Measurements from ENCODE around the gene CD300C.
"Not testable (repeated sequence)": the region's sequence is repeated elsewhere in the genome, so short reads cannot be mapped to it uniquely, and the experiment has no call there.

Gene CD300C

GRCh38 chr17:74563358-74563757, 17.4 kb upstream of the CD300C start:
- DNase-seq (ENCODE audit: low read depth, low spot score), result no peak

DNA sequence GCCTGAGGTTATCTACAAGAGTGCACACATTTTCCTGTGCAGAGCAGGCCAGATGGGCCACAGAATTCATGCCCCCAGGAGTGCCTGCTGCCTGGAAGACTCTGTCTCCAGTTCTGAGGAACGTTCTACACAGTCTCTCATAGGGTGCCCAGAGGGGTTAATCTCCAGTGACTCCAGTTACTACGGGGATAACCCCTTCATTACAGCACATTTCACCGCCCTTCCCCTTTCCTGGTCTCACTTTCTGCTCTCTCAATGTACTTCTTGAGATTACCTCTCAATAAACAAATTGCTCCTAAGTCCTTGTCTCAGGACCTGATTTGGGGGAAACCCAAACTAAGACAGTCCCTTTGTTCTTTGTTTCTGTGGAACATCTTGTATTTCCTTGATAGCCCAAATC, 15.7 kb upstream of the CD300C start:
- DNase-seq (ENCODE audit: low read depth, low spot score), result no peak

GRCh38 chr17:74558882-74559519, 13.1 kb upstream of the CD300C start:
- DNase-seq (ENCODE audit: low read depth, low spot score), result no peak

- DNase-seq (ENCODE audit: low read depth, low spot score), result not testable (repeated sequence)
Observed at GRCh38 chr17:74558402-74558801, 12.5 kb upstream of the CD300C start.

- DNase-seq (ENCODE audit: low read depth, low spot score), result no peak
Observed at GRCh38 chr17:74555427-74555940, 9.6 kb upstream of the CD300C start.

DNA sequence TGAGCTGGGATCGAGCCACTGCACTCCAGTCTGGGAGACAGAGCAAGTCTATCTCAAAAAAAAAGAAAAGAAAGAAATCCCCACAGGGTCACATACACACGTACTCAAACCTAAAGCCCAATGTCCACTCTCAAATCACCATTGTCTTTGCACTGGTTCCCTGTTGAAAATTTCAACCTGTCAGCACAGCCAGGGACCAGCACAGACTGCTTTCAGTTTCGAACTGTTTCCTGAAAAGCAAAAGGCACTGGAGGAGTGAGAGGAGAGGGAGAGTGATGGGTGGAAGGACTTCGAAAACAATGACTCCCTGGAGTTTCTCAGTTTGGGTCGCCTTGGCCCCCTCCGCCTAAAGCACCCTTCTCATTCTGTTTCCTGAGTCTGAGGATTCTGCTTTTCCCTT, 9.0 kb upstream of the CD300C start:
- DNase-seq (ENCODE audit: low read depth, low spot score), result no peak

DNA sequence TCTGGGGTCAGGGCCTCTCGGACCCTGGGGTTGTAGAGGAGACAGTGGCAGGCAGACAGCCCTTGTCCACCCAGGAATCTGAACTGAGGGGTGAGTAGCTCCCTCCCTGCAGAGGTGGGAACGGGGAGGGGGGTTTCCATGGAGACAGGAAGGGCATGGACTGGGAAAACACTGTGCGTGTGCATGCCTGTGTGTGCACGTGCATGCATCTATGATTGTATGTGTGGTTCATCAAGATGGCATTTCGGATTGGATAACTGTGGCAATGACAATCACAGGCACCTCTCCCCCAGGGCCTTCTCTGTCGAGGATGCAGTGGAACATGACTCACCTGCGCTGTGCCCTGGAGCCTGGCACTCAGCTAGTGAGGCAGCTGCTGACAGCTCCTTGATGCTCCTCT, 6.1 kb upstream of the CD300C start:
- DNase-seq (ENCODE audit: low read depth, low spot score), result no peak

DNA sequence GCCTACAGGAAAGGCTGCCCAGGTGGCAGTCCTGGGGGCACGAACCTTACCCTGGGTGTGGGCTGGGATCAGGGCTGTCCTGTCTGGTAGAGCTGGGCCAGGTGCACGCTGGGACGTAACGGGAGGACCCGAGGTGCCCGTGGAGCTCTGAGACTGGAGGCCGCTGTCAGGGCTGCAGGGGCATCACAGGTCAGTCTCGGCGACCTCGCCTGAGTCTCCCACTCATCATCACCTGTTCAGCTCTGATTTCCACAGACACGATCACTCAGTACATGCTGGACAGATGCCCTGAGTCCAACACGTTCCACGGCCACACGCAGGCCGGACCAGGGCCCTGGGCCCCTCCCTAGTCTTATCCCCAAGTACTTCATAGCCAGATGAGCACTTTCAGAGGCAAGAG, 4.7 kb upstream of the CD300C start:
- DNase-seq (ENCODE audit: low read depth, low spot score), result no peak

DNA sequence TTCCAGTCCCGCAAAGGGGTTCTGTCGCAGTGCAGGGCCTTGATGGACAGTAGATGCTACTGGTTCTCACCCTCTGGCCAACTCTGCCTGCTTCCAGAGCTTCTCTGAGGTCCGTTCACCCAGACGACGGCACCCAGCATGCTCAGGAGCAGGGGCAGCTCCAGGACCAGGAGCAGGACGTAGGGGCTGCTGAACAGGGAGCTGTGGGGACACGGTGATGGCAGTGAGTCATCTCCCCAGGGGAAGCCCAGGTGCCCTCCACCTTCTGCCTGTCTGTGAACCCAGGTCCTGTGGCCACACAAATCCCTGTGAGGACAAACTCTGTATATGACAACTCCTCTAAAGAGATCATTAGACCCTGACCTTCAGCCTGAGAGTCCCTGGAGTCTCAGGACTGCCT, 3.4 kb upstream of the CD300C start:
- no peak for DNase-seq (ENCODE audit: low read depth, low spot score)

DNA sequence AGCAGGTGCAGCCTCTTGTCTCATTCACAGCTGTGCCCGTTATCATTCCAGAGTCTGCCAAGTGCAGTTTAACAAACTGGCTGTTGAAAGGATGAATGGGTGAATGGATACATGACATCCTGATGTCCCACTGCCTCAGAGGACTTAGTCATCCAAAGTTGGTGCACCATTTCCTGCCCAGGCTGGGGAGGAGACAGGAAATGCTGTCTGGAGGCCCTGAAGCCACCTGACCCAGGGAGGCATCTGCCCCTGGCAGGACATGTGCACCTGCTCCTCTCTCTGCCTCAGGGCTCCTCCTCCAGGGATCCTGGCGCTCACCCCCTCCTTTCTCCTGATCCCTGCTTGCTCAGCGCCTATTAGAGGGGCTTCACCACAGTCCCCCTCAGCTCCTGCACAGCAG, 1.8 kb upstream of the CD300C start:
- no peak for DNase-seq (ENCODE audit: low read depth, low spot score)

DNA sequence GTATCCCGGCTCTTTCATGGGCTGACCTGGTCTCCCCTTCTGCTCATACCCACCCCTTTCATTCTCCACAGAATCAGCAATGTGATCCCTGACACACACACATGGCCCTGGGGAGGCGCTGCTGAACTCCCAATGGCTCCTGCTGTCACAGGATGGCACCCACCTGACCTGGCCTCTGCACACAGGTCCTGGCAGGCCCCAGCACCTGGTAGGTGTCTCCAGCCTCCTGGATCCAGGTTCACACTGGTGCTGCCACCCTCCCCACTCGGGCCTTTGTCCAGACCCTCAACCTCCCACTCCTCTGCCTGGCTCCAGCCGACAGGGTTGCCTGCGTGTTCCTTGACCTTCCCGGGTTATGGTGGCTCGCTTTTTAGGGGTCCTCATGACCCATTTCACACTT, 1.3 kb upstream of the CD300C start:
- no peak for DNase-seq (ENCODE audit: low read depth, low spot score)

DNA sequence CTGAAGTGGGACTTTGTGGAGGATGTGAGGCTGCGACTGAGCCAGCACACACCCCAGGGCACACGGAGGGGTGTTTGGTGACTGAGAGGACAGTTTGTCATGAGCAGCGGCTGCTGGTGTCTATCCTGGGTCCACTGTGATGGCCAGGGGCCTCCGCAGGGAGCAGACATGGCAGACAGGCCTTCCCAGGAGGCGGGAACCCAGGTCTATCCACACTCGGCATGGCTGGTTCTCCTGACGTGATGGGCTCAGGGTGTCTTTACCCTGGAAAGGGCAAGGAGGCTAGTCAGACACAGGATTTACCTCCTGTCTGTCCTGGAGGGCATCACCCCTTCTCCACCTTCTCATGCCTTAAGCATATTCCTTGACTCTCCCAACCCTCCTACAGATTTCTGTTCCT, 671 bp upstream of the CD300C start:
- DNase-seq (ENCODE audit: low read depth, low spot score), result no peak

DNA sequence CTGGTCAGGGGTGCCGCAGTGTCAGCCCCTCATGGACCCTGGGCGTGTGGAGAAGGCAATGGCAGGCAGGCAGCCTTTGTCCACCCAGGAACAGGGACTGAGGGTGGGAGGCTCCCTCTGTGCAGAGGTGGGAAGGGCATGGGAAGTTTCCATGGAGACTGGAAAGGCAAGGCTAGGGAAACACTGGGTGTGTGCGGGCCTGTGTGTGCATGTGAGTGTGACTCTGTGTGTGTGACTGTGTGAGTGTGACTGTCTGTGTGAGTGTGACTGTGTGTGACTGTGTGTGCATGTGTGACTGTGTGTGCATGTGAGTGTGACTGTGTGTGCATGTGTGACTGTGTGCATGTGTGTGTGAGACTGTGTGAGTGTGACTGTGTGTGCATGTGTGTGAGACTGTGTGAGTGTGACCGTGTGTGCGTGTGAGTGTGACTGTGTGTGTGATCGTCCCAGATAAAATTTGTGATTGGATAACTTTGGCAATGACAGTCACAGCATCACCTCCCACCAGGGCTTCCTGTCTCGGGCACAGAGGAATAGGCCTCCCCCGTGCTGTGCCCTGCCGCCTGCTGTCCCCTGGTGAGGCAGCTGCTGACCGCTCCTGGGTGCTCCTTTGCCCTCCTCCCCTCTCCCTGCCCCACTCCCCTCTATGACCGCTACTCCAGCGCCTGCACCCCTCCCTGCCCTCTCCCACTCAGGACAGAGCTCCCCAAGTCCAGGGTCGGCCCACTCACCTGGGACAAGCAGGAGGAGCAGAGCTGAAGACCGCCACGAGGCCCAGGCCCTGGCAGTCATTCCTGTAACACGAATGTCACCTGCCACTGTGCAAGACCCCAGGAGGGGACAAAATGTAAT, 698 bp downstream of the CD300C start:
- no peak for DNase-seq (ENCODE audit: low read depth, low spot score)

DNA sequence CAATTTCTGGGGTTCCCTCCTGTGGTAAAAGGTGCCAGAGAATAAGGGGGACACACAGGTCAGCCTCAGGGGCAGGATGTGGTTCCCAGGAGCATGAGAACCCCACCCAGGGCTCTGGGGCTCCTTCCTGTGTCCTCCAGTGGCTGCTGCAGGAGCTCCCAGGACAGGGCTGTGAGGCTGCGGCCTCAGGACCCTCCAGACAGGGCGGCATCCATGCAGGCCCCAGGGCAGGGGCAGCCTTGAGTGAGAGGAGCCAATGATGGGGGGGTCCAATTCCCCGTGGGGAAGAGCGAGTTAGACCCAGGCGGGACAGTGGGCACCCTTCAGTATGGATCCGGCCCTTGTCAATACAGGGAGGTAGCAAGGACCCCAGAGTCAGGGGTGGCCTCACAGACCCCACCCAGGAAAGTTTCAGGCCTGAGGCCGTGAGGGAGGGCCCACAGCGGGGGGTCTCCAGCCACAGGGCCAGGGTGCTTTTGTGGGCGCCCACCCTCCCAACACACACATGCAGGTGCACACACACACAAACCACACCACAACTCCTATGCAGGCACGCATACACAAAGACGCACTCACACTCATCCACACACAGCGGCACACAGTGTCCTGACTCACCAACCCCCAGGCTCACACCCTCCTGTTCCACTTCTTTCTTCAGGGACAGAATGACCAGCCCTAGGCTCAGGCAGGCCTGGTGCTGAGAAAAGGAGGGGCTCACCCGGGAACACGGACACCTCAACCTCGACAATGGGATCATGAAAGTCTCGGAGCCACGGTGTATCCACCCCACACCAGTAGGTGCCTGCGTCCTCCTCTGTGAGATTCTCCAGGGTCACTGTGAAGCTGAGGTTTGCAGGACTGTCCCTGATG, 1.8 kb downstream of the CD300C start:
- no peak for DNase-seq (ENCODE audit: low read depth, low spot score)

- no peak for DNase-seq (ENCODE audit: low read depth, low spot score)
Observed at GRCh38 chr17:74543406-74543805, 2.5 kb downstream of the CD300C start.

DNA sequence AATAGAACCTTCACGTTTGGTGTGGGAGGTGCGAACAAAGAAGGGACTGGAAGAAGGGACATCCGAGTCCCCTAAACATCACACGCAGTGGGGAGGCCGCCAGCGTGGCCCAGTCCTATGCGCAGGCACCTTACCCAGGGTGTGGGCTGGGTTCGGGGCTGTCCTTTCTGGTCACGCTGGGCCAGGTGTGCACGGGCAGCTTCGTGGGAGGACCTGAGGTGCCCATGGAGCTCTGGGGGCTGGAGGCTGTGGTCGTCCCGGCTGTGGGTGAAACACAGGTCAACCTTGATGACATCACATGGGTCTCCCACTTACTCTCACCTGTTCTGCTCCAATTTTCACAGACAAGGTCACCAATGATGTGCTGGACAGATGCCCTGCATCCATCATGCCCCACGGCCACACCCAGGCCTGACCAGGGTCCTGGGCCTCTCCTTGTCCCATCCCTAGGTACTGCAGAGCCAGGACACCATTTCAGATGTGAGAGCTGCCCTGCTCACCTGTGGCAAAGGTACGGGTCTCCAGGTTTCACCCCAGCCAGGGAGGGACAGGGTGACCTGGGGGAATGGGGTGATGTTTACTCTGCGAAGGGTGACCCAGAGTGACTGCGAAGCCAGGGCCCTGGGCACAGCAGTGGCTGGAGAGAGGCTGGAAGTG, 3.1 kb downstream of the CD300C start:
- no peak for DNase-seq (ENCODE audit: low read depth, low spot score)

- no peak for DNase-seq (ENCODE audit: low read depth, low spot score)
Observed at GRCh38 chr17:74542166-74542565, 3.7 kb downstream of the CD300C start.

DNA sequence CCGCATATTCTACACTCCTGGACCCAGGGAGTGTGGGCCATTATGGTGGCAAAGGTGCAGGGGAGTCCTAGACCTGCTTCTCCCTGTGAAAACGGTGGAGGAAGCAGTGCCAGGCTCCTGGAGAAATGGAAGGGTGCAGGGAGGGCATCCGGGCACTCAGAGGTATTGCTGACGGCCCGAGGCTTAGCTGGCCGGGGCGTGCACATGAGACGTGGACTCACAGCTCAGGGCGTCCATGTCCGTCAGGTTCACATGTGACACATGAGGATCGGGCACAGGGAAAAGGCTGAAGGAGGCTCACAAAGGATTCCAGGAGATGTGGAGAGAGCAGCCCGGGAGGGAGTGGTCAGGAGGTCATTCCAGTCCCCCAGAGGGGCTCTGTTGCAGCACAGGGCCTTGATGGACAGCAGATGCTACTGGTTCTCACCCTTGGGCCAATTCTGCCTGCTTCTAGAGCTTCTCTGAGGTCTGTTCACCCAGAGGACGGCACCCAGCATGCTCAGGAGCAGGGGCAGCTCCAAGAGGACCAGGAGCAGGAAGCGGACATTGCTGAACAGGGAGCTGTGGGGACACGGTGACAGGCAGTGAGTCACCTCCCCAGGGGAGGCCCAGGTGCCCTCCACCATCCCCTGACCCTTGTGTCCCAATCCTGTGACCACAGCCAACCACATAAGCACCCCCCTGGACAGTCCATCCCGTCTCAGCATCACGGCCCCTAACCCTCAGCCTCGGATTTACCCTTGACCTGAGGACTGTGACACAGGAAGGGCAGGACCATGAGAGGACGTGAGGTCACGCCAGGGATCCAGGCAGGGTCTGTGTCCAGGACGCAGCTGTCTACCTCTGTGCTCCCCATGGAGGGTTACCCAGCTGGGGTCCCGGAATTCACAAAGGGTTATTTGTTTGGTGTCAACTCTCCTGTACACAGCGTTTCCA, 4.5 kb downstream of the CD300C start:
- no peak for DNase-seq (ENCODE audit: low read depth, low spot score)

- no peak for DNase-seq (ENCODE audit: low read depth, low spot score)
Observed at GRCh38 chr17:74539281-74539820, 6.6 kb downstream of the CD300C start.

- DNase-seq (ENCODE audit: low read depth, low spot score), result no peak
Observed at GRCh38 chr17:74536890-74537289, 9.0 kb downstream of the CD300C start.

Measured in smooth muscle cell of the brain vasculature (primary cell).